Right lobe of liver (tissue), 6 donors: ENCODE results near the gene SYNE3. TPM values are rescaled to one million over a fixed set of nuclear protein-coding genes. Genes with fewer than 3 reads are reported as not detected.
A peak's percentile ranks its signal among the peaks of the same experiment; 100 is the strongest.

ENCODE experiments used
- ATAC-seq, 4 donors: fragments of 200-7000 bp; cut with Tn5 transposase; one replicate each; pipeline ENCODE4 v1.9.1; 2020; ENCODE audit warnings: mild to moderate bottlenecking in 4 of 4, moderate library complexity in 4 of 4
- DNase-seq, 3 donors: peaks; one replicate each; pipeline ENCODE4 v3.0.0-alpha.2; 2020
- H3K27ac ChIP-seq, 3 donors: fragments of 200-600 bp; one replicate each; pipeline ENCODE4 v1.8.0; 2022
- H3K27me3 ChIP-seq, 2 donors: fragments of 200-600 bp; one replicate each; pipeline ENCODE4 v1.8.0; 2022
- H3K36me3 ChIP-seq, 4 donors: fragments of 200-600 bp; sonication (generic) in 1 of 4; one replicate each; pipeline versions ENCODE4 v1.5.1 to v1.8.0; 2017 to 2022; ENCODE audit warnings: control low read depth in 1 of 4
- H3K4me1 ChIP-seq, 4 donors: fragments of 200-600 bp; sonication (generic) in 1 of 4; one replicate each; pipeline versions ENCODE4 v1.5.1 to v1.8.0; 2017 to 2022; ENCODE audit warnings: control low read depth in 1 of 4
- H3K4me3 ChIP-seq, 3 donors: fragments of 200-600 bp; one replicate each; pipeline ENCODE4 v1.8.0; 2022
- H3K9me3 ChIP-seq, 4 donors: fragments of 200-600 bp; sonication (generic) in 1 of 4; one replicate each; pipeline versions ENCODE4 v1.5.1 to v1.8.0; 2017 to 2022; ENCODE audit warnings: control low read depth in 1 of 4
- POLR2A ChIP-seq: fragments of 450-650 bp; IDR thresholded peaks from one replicate; pipeline ENCODE4 v1.6.1; 2017; ENCODE audit warnings: antibody characterized with exemption, mild to moderate bottlenecking
- WGBS: methylation state at CpG from one replicate; pipeline ENCODE4 v1.1.6; 2018; ENCODE audit warnings: low coverage, low lambda C conversion rate; ENCODE audit not compliant: insufficient coverage; ENCODE audit errors: missing lambda C conversion rate; 5-methylcytosine and 5-hydroxymethylcytosine counted together
- intact Hi-C, 2 donors: fragments of 100-400 bp; cut with DNase I; formaldehyde crosslinking; loops; one replicate each; pipeline versions ENCODE4 v1.11.2 to v1.14.1; 2022
- total RNA-seq, 6 experiments: library from RNA; depleted of rRNA in 2 of 6; stranded (reverse); fragments of >200 nt in 2 of 6; fragmentation: NEBNext Ultra II Directional in 3 of 6; extraction: Animal tissue kit (Norgen Biotek cat#: 25700) in 3 of 6; gene quantifications; one replicate each; pipeline versions ENCODE4 v1.1.0 to v1.2.4, GENCODE V29; 2016 to 2023
- TF ChIP-seq, protein P1 (sequence below), 4 donors: fragments of 200-600 bp in 3 of 4; fragments of 450-650 bp in 1 of 4; IDR thresholded peaks; one replicate each; pipeline versions ENCODE4 v1.5.1 to v1.8.0; 2016 to 2022; ENCODE audit warnings: antibody characterized with exemption in 4 of 4, mild to moderate bottlenecking in 2 of 4
- donor health status: DM: no; HTN: yes; CAD: no.
- donor health status: DM: no; HTN: no; CAD: no.
- donor health status: DM: no; HTN: no; CAD: no.
- donor health status: DM: no; HTN: yes; CAD: no.
- donor health status: DM: no; HTN: yes; CAD: no.

Gene SYNE3
- total RNA-seq, 6 experiments from 2014 or later = 3.7 to 11.6 (median 5.0) TPM

DNA sequence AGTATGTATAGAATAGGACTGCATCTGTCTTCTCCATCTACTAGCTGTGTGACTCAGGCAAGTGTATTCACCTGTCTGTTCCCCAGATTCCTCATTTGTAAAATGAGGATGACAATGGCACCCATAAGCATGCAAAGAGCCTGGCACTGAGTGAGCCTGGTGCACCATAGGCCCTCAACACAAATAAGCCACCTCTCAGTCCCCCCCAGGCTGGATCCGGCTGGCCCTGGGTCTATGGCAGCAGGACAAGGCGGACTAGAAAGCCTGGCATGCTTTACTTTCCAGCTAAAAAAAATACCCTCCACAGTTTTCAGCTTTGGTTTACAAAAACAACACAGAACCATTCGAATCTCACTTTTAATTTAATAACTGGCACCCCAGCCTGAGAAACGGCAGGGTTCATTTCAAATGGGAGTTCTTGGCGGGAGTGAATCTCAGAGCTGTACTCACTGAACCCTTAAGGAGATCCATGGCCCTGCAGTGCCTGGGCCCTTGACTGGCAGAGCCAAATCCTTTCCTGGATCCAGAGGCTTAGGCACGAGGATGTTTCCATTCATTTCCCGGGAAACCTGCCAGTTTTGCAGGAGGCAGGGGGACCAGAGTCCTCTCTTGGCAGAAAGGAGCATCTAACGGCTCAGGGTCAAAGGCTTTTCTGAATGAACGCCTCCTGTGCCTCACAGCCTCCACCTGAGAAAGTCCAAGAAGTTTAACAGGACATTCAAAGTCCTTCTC lies 17.7 kb downstream of the SYNE3 start:
- Histone ChIP-seq H3K4me1 (peaks cover 0 to 34% (median 0%) of the 10 kb centered on the region in 4 donors), H3K9me3 (no peaks in the 10 kb centered on the region), H3K36me3 (no peaks in the 10 kb centered on the region), H3K4me3 (no peak overlapping the region), H3K27me3 (no peaks in the 10 kb centered on the region), H3K27ac (peak overlapping the region in 1 of 3 donors; percentile 33)
- ATAC-seq (peak; percentile 74 to 82 (median 78)), DNase-seq (peak in 2 of 3 donors; percentile 73 to 85)
- no peak for TF ChIP-seq POLR2A
- TF ChIP-seq, protein P1, sequence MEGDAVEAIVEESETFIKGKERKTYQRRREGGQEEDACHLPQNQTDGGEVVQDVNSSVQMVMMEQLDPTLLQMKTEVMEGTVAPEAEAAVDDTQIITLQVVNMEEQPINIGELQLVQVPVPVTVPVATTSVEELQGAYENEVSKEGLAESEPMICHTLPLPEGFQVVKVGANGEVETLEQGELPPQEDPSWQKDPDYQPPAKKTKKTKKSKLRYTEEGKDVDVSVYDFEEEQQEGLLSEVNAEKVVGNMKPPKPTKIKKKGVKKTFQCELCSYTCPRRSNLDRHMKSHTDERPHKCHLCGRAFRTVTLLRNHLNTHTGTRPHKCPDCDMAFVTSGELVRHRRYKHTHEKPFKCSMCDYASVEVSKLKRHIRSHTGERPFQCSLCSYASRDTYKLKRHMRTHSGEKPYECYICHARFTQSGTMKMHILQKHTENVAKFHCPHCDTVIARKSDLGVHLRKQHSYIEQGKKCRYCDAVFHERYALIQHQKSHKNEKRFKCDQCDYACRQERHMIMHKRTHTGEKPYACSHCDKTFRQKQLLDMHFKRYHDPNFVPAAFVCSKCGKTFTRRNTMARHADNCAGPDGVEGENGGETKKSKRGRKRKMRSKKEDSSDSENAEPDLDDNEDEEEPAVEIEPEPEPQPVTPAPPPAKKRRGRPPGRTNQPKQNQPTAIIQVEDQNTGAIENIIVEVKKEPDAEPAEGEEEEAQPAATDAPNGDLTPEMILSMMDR (IDR thresholded peaks at IDR 0.05) = no peak
- intact Hi-C loops = no loop called here
- WGBS = 71% methylated on average over 7 of the region's 9 CpGs

DNA sequence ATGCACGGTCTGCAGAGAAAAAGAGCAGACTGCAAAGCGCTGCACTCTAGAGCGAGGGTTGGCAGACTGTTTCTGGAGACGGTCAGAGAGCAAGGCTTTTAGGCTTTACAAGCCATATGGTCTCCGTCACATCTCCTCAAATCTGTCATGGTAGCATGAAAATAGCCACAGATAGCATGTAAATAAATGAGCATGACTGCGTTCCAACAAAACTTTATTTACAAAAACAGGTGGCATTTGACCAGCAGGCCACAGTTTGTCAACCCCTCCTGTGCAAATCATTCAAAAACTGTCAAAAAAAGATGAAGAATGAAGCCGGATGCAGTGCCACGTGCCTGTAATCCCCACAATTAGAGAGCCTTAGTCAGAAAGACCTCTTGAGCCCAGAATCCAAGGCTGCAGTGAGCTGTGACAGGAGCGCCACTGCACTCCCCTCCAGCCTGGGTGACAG lies 18.9 kb downstream of the SYNE3 start:
- Histone ChIP-seq H3K4me3 (no peak overlapping the region), H3K36me3 (no peaks in the 10 kb centered on the region), H3K27ac (no peak overlapping the region), H3K27me3 (no peaks in the 10 kb centered on the region), H3K4me1 (peaks cover 0 to 34% (median 0%) of the 10 kb centered on the region in 4 donors), H3K9me3 (no peaks in the 10 kb centered on the region)
- DNase-seq = no peak
- WGBS = 57% methylated on average over 9 of the region's 9 CpGs
- ATAC-seq = no peak
- intact Hi-C loops = no loop called here
- TF ChIP-seq POLR2A = no peak
- TF ChIP-seq, protein P1 (IDR thresholded peaks at IDR 0.05) = no peak

DNA sequence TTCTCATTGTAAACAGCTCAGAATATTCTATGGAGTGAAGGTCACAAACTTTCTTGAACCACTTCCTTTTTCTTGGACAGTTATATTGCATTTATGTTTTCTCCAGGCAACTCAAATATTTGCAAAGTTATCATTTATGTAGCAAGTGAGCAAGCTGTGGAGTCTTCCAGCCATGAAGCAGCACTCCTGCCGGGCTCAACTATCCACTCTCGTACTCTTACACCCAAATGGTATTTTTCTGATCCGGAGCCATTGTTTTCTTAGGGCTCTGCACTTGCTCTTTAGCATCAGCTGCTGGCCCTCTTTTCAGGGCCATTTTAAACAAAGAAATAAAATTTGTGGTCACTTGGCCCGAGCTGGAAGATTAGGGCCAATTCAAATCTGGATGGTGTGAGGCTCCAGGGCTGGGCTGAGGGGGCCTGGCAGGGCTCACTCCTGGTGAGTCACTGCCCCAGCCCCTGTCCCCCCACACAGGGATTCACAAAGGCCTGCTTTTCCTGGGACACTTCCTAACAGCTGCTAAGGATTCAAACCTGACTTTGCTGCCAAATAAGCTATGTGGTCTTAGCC lies 19.7 kb downstream of the SYNE3 start:
- Histone ChIP-seq H3K27ac (no peak overlapping the region), H3K4me3 (no peak overlapping the region), H3K27me3 (no peaks in the 10 kb centered on the region), H3K9me3 (no peaks in the 10 kb centered on the region), H3K4me1 (peaks cover 0 to 34% (median 0%) of the 10 kb centered on the region in 4 donors), H3K36me3 (no peaks in the 10 kb centered on the region)
- intact Hi-C loops = no loop called here
- ATAC-seq = no peak
- TF ChIP-seq, protein P1 (IDR thresholded peaks at IDR 0.05) = no peak
- no peak for TF ChIP-seq POLR2A
- no peak for DNase-seq
- 18% methylated on average over 3 of the region's 4 CpGs for WGBS

DNA sequence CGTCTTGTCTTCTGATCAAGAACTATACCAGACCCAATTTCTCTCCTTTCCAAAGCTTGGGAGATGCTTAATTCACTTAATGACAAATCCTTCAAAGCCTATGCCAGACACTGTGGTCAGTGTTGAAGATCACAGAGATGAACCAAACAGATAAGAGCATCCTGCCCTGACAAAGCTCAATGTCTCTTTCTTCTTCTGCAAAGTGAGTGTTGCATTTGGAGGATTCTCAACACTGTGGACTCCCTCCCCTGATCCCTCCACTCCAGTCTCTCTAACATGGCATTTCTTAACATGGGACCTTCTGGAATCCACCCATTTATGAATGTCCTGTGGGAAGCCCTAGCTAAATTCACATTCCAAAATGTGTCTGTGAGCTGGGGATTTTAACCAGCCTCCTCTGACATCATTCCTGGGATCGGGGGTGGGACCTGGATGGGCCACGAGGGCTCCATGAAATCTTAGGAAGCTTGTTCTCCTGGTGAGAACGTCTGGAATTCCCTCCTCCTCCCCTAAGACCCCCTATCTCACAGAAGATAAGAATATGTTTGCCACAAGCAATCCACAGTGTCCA lies 20.3 kb downstream of the SYNE3 start:
- WGBS = 40% methylated on average over 4 of the region's 4 CpGs
- peaks cover 0 to 34% (median 0%) of the 10 kb centered on the region in 4 donors for H3K4me1 ChIP-seq
- TF ChIP-seq, protein P1 (IDR thresholded peaks at IDR 0.05) = no peak
- no peak for TF ChIP-seq POLR2A
- no peaks in the 10 kb centered on the region for H3K36me3 ChIP-seq
- H3K27me3 ChIP-seq = no peaks in the 10 kb centered on the region
- no peaks in the 10 kb centered on the region for H3K9me3 ChIP-seq
- DNase-seq = no peak
- no peak overlapping the region for H3K4me3 ChIP-seq
- intact Hi-C loops = no loop called here
- no peak overlapping the region for H3K27ac ChIP-seq
- no peak for ATAC-seq
